ENCODE data around the gene BTD.
A peak's percentile ranks its signal among the peaks of the same experiment; 100 is the strongest.
"Not testable (repeated sequence)": the region's sequence is repeated elsewhere in the genome, so short reads cannot be mapped to it uniquely, and the experiment has no call there.

Gene BTD

GRCh38 chr3:15579051-15579450 lies 22.5 kb upstream of the BTD start:
- Histone ChIP-seq H3K27ac (ENCODE audit: low read depth, low read length) (no peak overlapping the region), H3K36me3 (ENCODE audit: control insufficient read depth, insufficient read depth, low read length) (peaks cover 3% of the 10 kb centered on the region), H3K4me3 (ENCODE audit: low read length) (no peak overlapping the region), H3K27me3 (ENCODE audit: control insufficient read depth, insufficient read depth, low read length) (no peaks in the 10 kb centered on the region), H3K4me1 (ENCODE audit: control insufficient read depth, insufficient read depth, low read length) (no peaks in the 10 kb centered on the region), H3K9ac (ENCODE audit: low read length) (no peak overlapping the region)

DNA sequence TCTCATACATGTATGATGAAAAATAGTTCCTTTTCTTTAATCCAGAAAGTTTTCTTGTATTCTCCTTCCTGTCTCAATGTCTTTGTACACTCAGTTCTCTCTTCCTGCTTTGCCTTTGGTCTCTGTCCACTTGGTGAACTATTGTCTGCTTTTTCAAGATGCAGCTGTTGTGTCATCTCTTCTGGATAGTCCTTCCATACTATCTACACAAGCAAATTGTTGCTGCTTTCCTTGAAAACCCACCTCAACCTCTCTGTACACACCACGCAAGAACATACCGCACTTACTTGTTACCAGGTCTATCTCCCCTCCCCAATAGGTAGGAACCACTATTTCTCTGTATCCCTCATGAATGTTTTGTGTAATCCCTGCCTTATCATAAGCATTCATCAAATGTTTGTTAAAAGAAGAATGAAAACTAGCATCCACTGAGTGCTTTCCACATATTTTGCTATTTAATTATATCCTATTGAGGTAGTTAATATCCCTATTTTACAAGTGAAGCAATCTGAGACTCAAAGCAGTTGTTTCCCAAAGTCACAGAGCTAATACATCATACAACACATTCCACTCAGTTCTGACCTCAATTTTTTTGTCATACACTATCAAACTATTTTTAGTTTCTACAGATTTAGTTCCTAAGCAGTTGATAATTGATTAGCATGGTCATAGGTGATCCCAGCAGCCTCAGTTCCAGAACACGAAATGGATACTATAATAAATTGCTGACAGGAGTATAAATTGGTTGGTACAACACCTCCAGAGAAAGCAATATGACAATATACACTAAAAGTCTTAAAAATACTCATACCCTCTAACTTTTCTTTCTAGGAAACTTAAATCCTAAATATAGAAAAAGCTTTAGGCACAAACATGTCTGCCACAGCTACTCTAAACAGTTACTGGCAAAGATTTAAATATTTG lies 19.8 kb upstream of the BTD start:
- Histone ChIP-seq H3K36me3 (ENCODE audit: control insufficient read depth, insufficient read depth, low read length) (peaks cover 3% of the 10 kb centered on the region), H3K4me1 (ENCODE audit: control insufficient read depth, insufficient read depth, low read length) (no peaks in the 10 kb centered on the region), H3K27me3 (ENCODE audit: control insufficient read depth, insufficient read depth, low read length) (no peaks in the 10 kb centered on the region), H3K9ac (ENCODE audit: low read length) (no peak overlapping the region), H3K4me3 (ENCODE audit: low read length) (no peak overlapping the region), H3K27ac (ENCODE audit: low read depth, low read length) (no peak overlapping the region)

DNA sequence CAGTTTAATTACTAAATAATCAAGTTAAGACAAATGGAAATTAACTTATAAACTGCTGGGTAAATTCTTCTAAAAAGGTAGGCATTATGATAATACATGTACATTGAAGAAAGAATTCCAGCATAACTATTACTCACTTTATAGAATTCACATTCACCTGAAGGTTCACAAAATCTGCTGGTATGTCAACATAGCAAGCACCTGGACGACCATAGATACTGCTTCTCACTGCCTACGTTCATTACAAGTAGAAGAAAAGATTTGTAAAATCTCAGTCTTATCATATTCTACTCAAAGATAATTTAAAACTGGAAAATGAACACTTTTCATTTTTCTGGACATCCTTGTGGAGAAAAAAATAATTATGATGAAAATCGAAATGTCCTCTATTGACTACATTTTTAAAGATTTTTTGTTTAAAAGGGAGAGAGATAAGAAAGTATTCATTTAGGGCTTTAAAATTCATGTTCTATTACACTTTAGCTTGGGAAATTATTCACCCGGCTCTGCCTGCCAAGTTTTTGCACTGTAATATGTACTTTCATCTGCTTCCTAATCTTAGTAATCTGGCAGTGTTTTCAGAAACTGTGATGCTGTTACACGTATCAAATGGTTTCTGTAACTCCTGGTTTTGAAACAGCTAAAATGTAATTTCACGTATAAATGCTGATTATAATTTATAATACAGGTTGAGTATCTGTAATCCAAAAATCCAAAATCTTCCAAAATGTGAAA lies 16.3 kb upstream of the BTD start:
- Histone ChIP-seq H3K27ac (ENCODE audit: low read depth, low read length) (no peak overlapping the region), H3K4me1 (ENCODE audit: control insufficient read depth, insufficient read depth, low read length) (no peaks in the 10 kb centered on the region), H3K4me3 (ENCODE audit: low read length) (no peak overlapping the region), H3K27me3 (ENCODE audit: control insufficient read depth, insufficient read depth, low read length) (no peaks in the 10 kb centered on the region), H3K9ac (ENCODE audit: low read length) (no peak overlapping the region), H3K36me3 (ENCODE audit: control insufficient read depth, insufficient read depth, low read length) (peaks cover 5% of the 10 kb centered on the region)

DNA sequence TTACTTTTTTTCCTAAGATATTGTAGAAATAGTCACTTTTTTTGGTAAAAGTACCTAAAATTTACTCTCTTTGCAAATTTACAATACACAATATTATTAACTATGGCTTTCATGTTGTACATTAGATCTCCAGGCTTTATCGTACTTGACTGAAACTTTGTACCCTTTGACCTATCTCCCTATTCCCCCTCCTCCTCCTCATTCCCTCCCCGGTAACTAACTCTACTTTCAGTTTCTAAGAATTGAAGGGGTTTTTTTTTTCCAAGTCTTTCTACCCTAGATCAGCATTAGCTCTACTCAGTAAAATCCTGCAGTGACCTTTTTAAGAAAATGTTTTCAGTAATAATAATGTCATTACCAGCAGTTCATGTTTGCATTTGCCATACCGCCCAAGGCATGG lies 10.3 kb upstream of the BTD start:
- H3K27me3 ChIP-seq (ENCODE audit: control insufficient read depth, insufficient read depth, low read length), result no peaks in the 10 kb centered on the region
- no peaks in the 10 kb centered on the region for H3K4me1 ChIP-seq (ENCODE audit: control insufficient read depth, insufficient read depth, low read length)
- H3K27ac ChIP-seq (ENCODE audit: low read depth, low read length), result no peak overlapping the region
- H3K4me3 ChIP-seq (ENCODE audit: low read length), result no peak overlapping the region
- H3K36me3 ChIP-seq (ENCODE audit: control insufficient read depth, insufficient read depth, low read length), result peaks cover 4% of the 10 kb centered on the region
- H3K9ac ChIP-seq (ENCODE audit: low read length), result no peak overlapping the region

GRCh38 chr3:15591928-15592327 lies 9.6 kb upstream of the BTD start:
- H3K27ac ChIP-seq (ENCODE audit: low read depth, low read length), result no peak overlapping the region
- H3K27me3 ChIP-seq (ENCODE audit: control insufficient read depth, insufficient read depth, low read length), result no peaks in the 10 kb centered on the region
- no peak overlapping the region for H3K9ac ChIP-seq (ENCODE audit: low read length)
- peaks cover 4% of the 10 kb centered on the region for H3K36me3 ChIP-seq (ENCODE audit: control insufficient read depth, insufficient read depth, low read length)
- H3K4me3 ChIP-seq (ENCODE audit: low read length), result no peak overlapping the region
- H3K4me1 ChIP-seq (ENCODE audit: control insufficient read depth, insufficient read depth, low read length), result no peaks in the 10 kb centered on the region

DNA sequence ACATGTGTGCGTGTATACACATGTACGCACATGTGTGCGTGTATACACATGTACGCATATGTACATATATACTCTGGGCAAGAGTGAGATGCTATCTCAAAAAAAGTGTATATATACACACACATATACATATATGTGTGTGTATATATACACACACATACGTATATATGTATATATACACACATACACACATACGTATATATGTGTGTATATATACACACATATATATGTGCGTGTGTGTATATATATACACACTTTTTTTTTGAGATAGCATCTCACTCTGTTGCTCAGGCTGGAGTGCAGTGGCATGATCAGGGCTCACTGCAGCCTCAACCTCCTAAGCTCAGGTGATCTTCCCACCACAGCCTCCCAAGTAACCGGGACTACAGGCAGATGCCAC lies 8.6 kb upstream of the BTD start:
- no peak overlapping the region for H3K4me3 ChIP-seq (ENCODE audit: low read length)
- H3K4me1 ChIP-seq (ENCODE audit: control insufficient read depth, insufficient read depth, low read length), result no peaks in the 10 kb centered on the region
- no peak overlapping the region for H3K9ac ChIP-seq (ENCODE audit: low read length)
- no peaks in the 10 kb centered on the region for H3K27me3 ChIP-seq (ENCODE audit: control insufficient read depth, insufficient read depth, low read length)
- H3K36me3 ChIP-seq (ENCODE audit: control insufficient read depth, insufficient read depth, low read length), result peaks cover 4% of the 10 kb centered on the region
- no peak overlapping the region for H3K27ac ChIP-seq (ENCODE audit: low read depth, low read length)

- no peaks in the 10 kb centered on the region for H3K27me3 ChIP-seq (ENCODE audit: control insufficient read depth, insufficient read depth, low read length)
- H3K27ac ChIP-seq (ENCODE audit: low read depth, low read length), result no peak overlapping the region
- H3K4me3 ChIP-seq (ENCODE audit: low read length), result no peak overlapping the region
- H3K36me3 ChIP-seq (ENCODE audit: control insufficient read depth, insufficient read depth, low read length), result peaks cover 2% of the 10 kb centered on the region
- H3K9ac ChIP-seq (ENCODE audit: low read length), result no peak overlapping the region
- peaks cover 7% of the 10 kb centered on the region for H3K4me1 ChIP-seq (ENCODE audit: control insufficient read depth, insufficient read depth, low read length)
Measured at GRCh38 chr3:15595955-15596354, 5.6 kb upstream of the BTD start.

GRCh38 chr3:15601046-15601398 lies 523 bp upstream of the BTD start:
- no peaks in the 10 kb centered on the region for H3K27me3 ChIP-seq (ENCODE audit: control insufficient read depth, insufficient read depth, low read length)
- H3K36me3 ChIP-seq (ENCODE audit: control insufficient read depth, insufficient read depth, low read length), result no peaks in the 10 kb centered on the region
- peaks cover 9% of the 10 kb centered on the region for H3K4me1 ChIP-seq (ENCODE audit: control insufficient read depth, insufficient read depth, low read length)
- H3K4me3 ChIP-seq (ENCODE audit: low read length), result peak overlapping the region; percentile 88
- H3K27ac ChIP-seq (ENCODE audit: low read depth, low read length), result peak overlapping the region; percentile 61
- peak overlapping the region; percentile 78 for H3K9ac ChIP-seq (ENCODE audit: low read length)

GRCh38 chr3:15602146-15602536 lies 596 bp downstream of the BTD start:
- H3K4me1 ChIP-seq (ENCODE audit: control insufficient read depth, insufficient read depth, low read length), result peaks cover 9% of the 10 kb centered on the region
- no peaks in the 10 kb centered on the region for H3K36me3 ChIP-seq (ENCODE audit: control insufficient read depth, insufficient read depth, low read length)
- H3K27me3 ChIP-seq (ENCODE audit: control insufficient read depth, insufficient read depth, low read length), result no peaks in the 10 kb centered on the region
- H3K4me3 ChIP-seq (ENCODE audit: low read length), result peak overlapping the region; percentile 88
- H3K9ac ChIP-seq (ENCODE audit: low read length), result peak overlapping the region; percentile 76
- H3K27ac ChIP-seq (ENCODE audit: low read depth, low read length), result peak overlapping the region; percentile 90

DNA sequence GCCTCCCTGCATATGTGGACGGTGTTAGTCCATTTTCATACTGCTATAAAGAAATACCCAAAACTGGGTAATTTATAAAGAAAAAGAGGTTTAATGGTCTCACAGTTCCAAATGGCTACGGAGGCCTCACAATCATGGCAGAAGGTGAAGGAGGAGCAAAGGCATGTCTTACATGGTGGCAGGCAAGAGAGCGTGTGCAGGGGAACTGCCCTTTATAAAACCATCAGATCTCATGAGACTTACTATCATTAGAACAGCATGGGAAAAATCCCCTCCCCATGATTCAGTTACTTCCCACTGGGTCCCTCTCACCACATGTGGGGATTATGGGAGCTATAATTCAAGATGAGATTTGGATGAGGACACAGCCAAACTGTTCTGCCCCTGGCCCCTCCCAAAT lies 1.3 kb downstream of the BTD start:
- not testable (repeated sequence) for H3K36me3 ChIP-seq (ENCODE audit: control insufficient read depth, insufficient read depth, low read length); H3K9ac ChIP-seq (ENCODE audit: low read length); H3K4me1 ChIP-seq (ENCODE audit: control insufficient read depth, insufficient read depth, low read length); H3K27me3 ChIP-seq (ENCODE audit: control insufficient read depth, insufficient read depth, low read length); H3K4me3 ChIP-seq (ENCODE audit: low read length); H3K27ac ChIP-seq (ENCODE audit: low read depth, low read length)

- H3K27ac ChIP-seq (ENCODE audit: low read depth, low read length); H3K4me3 ChIP-seq (ENCODE audit: low read length); H3K9ac ChIP-seq (ENCODE audit: low read length); H3K4me1 ChIP-seq (ENCODE audit: control insufficient read depth, insufficient read depth, low read length); H3K27me3 ChIP-seq (ENCODE audit: control insufficient read depth, insufficient read depth, low read length); H3K36me3 ChIP-seq (ENCODE audit: control insufficient read depth, insufficient read depth, low read length): not testable (repeated sequence)
Measured at GRCh38 chr3:15604584-15604983, 3.0 kb downstream of the BTD start.

- H3K4me1 ChIP-seq (ENCODE audit: control insufficient read depth, insufficient read depth, low read length), result peaks cover 7% of the 10 kb centered on the region
- H3K27ac ChIP-seq (ENCODE audit: low read depth, low read length), result no peak overlapping the region
- H3K9ac ChIP-seq (ENCODE audit: low read length), result no peak overlapping the region
- no peak overlapping the region for H3K4me3 ChIP-seq (ENCODE audit: low read length)
- no peaks in the 10 kb centered on the region for H3K36me3 ChIP-seq (ENCODE audit: control insufficient read depth, insufficient read depth, low read length)
- no peaks in the 10 kb centered on the region for H3K27me3 ChIP-seq (ENCODE audit: control insufficient read depth, insufficient read depth, low read length)
Measured at GRCh38 chr3:15606434-15606891, 4.9 kb downstream of the BTD start.

Data from rectal smooth muscle tissue (tissue), 1 donor.